Astrocyte (in vitro differentiated cells and primary cell): Measurements from ENCODE around the gene PPP1R3E. TPM values are rescaled to one million over a fixed set of nuclear protein-coding genes. Genes with fewer than 3 reads are reported as not detected.

Experiments used
- DNase-seq: peaks from one replicate; pipeline ENCODE4 v3.0.0-alpha.2; 2010; ENCODE audit warnings: low read depth
- FAIRE-seq: peaks from 2 replicates; lab custom pipeline; 2011; peaks lifted over from hg19 to GRCh38; lab: Jason Lieb, UNC
- H2AFZ ChIP-seq: 2 replicates; pipeline ENCODE4 v1.6.0; 2012; ENCODE audit warnings: low read depth, low read length, inconsistent platforms
- H3K27ac ChIP-seq: 2 replicates; pipeline ENCODE4 v1.5.1; 2011; ENCODE audit warnings: low read depth, low read length, inconsistent platforms
- H3K27me3 ChIP-seq: 2 replicates; pipeline ENCODE4 v1.6.0; 2011; ENCODE audit warnings: low read length, inconsistent platforms; ENCODE audit not compliant: insufficient read depth
- H3K36me3 ChIP-seq: 2 replicates; pipeline ENCODE4 v1.5.1; 2011; ENCODE audit warnings: low read length, inconsistent platforms; ENCODE audit not compliant: insufficient read depth
- H3K4me1 ChIP-seq: 2 replicates; pipeline ENCODE4 v1.5.1; 2011; ENCODE audit warnings: low read length, inconsistent platforms; ENCODE audit not compliant: insufficient read depth
- H3K4me2 ChIP-seq: 2 replicates; pipeline ENCODE4 v1.6.0; 2012; ENCODE audit warnings: low read length, inconsistent platforms
- H3K4me3 ChIP-seq: 2 replicates; pipeline ENCODE4 v1.5.1; 2011; ENCODE audit warnings: low read depth, mild to moderate bottlenecking, low read length, inconsistent platforms; ENCODE audit not compliant: insufficient read depth
- H3K79me2 ChIP-seq: 2 replicates; pipeline ENCODE4 v1.6.0; 2012; ENCODE audit warnings: mild to moderate bottlenecking, low read length, inconsistent platforms; ENCODE audit not compliant: insufficient read depth
- H3K9ac ChIP-seq: 2 replicates; pipeline ENCODE4 v1.6.0; 2012; ENCODE audit warnings: mild to moderate bottlenecking, low read length, inconsistent platforms
- H3K9me3 ChIP-seq: 2 replicates; pipeline ENCODE4 v1.5.1; 2012; ENCODE audit warnings: low read depth, mild to moderate bottlenecking, low read length, inconsistent platforms; ENCODE audit not compliant: insufficient read depth
- H4K20me1 ChIP-seq: 2 replicates; pipeline ENCODE4 v1.6.0; 2012; ENCODE audit warnings: low read length, inconsistent platforms; ENCODE audit not compliant: insufficient read depth
- H3K27ac Mint-ChIP-seq: one replicate; pipeline ENCODE4 v1.8.0; 2021; ENCODE audit warnings: mild to moderate bottlenecking, mixed read lengths; ENCODE audit not compliant: unreplicated experiment
- H3K27me3 Mint-ChIP-seq: one replicate; pipeline ENCODE4 v1.8.0; 2021; ENCODE audit warnings: low read depth, mixed read lengths; ENCODE audit not compliant: unreplicated experiment
- H3K36me3 Mint-ChIP-seq: one replicate; pipeline ENCODE4 v1.8.0; 2021; ENCODE audit warnings: low read depth, mixed read lengths; ENCODE audit not compliant: unreplicated experiment
- H3K4me1 Mint-ChIP-seq: one replicate; pipeline ENCODE4 v1.8.0; 2021; ENCODE audit warnings: low read depth, mixed read lengths; ENCODE audit not compliant: unreplicated experiment
- H3K4me3 Mint-ChIP-seq: one replicate; pipeline ENCODE4 v1.8.0; 2021; ENCODE audit warnings: mild to moderate bottlenecking, moderate library complexity, mixed read lengths; ENCODE audit not compliant: unreplicated experiment
- H3K9me3 Mint-ChIP-seq: one replicate; pipeline ENCODE4 v1.8.0; 2021; ENCODE audit warnings: mild to moderate bottlenecking, mixed read lengths; ENCODE audit not compliant: unreplicated experiment
- EZH2 ChIP-seq: IDR thresholded peaks from 2 replicates; pipeline ENCODE4 v1.6.1; 2012; ENCODE audit warnings: mild to moderate bottlenecking, low read length, inconsistent platforms; ENCODE audit not compliant: insufficient read depth
- total RNA-seq: library from RNA; stranded (reverse); gene quantifications from 2 replicates; pipeline ENCODE4 v1.2.1, GENCODE V29; 2021
- TF ChIP-seq, protein P1 (sequence below): IDR thresholded peaks from 2 replicates; pipeline ENCODE4 v1.5.1; 2011; ENCODE audit warnings: low read depth, mild to moderate bottlenecking, inconsistent platforms, low read length, moderate library complexity; ENCODE audit not compliant: insufficient read depth

PPP1R3E gene
- total RNA-seq, 1 donor from 2014 or later: 3.6 TPM

- H4K20me1 ChIP-seq: no peaks in the 10 kb centered on the region
- H3K9me3 Mint-ChIP-seq: peaks cover 4% of the 10 kb centered on the region
- no peak overlapping the region for H3K4me3 Mint-ChIP-seq
- H3K79me2 ChIP-seq: no peaks in the 10 kb centered on the region
- no peak for DNase-seq
- H3K36me3 Mint-ChIP-seq: no peaks in the 10 kb centered on the region
- H2AFZ ChIP-seq: no peak overlapping the region
- no peak overlapping the region for H3K4me2 ChIP-seq
- no peak for FAIRE-seq
- H3K4me3 ChIP-seq: no peak overlapping the region
- no peak overlapping the region for H3K27ac Mint-ChIP-seq
- H3K9me3 ChIP-seq: no peaks in the 10 kb centered on the region
- H3K4me1 Mint-ChIP-seq: peaks cover 12% of the 10 kb centered on the region
- no peak overlapping the region for H3K27ac ChIP-seq
- no peak overlapping the region for H3K9ac ChIP-seq
- H3K27me3 Mint-ChIP-seq: peaks cover 5% of the 10 kb centered on the region
- peaks cover 8% of the 10 kb centered on the region for H3K27me3 ChIP-seq
- TF ChIP-seq, protein P1, sequence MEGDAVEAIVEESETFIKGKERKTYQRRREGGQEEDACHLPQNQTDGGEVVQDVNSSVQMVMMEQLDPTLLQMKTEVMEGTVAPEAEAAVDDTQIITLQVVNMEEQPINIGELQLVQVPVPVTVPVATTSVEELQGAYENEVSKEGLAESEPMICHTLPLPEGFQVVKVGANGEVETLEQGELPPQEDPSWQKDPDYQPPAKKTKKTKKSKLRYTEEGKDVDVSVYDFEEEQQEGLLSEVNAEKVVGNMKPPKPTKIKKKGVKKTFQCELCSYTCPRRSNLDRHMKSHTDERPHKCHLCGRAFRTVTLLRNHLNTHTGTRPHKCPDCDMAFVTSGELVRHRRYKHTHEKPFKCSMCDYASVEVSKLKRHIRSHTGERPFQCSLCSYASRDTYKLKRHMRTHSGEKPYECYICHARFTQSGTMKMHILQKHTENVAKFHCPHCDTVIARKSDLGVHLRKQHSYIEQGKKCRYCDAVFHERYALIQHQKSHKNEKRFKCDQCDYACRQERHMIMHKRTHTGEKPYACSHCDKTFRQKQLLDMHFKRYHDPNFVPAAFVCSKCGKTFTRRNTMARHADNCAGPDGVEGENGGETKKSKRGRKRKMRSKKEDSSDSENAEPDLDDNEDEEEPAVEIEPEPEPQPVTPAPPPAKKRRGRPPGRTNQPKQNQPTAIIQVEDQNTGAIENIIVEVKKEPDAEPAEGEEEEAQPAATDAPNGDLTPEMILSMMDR: no peak
- TF ChIP-seq EZH2: no peak
- no peaks in the 10 kb centered on the region for H3K4me1 ChIP-seq
- H3K36me3 ChIP-seq: no peaks in the 10 kb centered on the region
Observed at GRCh38 chr14:23259426-23259825, 43.2 kb downstream of the PPP1R3E start.

DNA sequence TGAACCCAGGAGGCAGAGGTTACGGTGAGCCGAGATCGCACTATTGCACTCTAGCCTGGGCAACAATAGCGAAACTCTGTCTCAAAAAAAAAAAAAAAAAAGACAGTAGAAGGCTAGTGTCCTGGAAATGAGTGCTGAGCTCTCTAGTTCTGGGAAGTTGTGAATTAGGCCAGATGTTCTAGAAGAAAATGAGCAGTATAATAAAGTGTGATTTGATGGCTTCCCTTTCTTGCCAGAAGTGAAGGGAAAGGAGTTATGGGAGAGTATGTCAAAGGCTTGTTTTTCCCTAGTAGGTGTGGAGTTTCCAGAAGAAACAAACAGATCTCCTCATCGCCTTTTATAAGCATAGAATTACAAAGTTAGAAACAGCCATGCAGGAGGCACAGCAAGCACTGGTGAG, 44.4 kb downstream of the PPP1R3E start:
- Histone ChIP-seq H2AFZ (no peak overlapping the region), H3K4me2 (no peak overlapping the region), H3K9ac (no peak overlapping the region), H3K9me3 (no peaks in the 10 kb centered on the region), H3K79me2 (no peaks in the 10 kb centered on the region), H4K20me1 (no peaks in the 10 kb centered on the region), H3K36me3 (no peaks in the 10 kb centered on the region), H3K27me3 (peaks cover 6% of the 10 kb centered on the region), H3K4me3 (no peak overlapping the region), H3K4me1 (no peaks in the 10 kb centered on the region), H3K27ac (no peak overlapping the region)
- H3K9me3 Mint-ChIP-seq: peaks cover 4% of the 10 kb centered on the region
- FAIRE-seq (no peak), DNase-seq (no peak)
- H3K4me1 Mint-ChIP-seq: peaks cover 12% of the 10 kb centered on the region
- H3K36me3 Mint-ChIP-seq: no peaks in the 10 kb centered on the region
- H3K27ac Mint-ChIP-seq: no peak overlapping the region
- H3K27me3 Mint-ChIP-seq: peaks cover under 1% of the 10 kb centered on the region
- H3K4me3 Mint-ChIP-seq: no peak overlapping the region
- no peak for TF ChIP-seq EZH2
- TF ChIP-seq, protein P1: no peak

- FAIRE-seq (no peak), DNase-seq (no peak)
- no peaks in the 10 kb centered on the region for H4K20me1 ChIP-seq
- no peaks in the 10 kb centered on the region for H3K9me3 ChIP-seq
- peaks cover 3% of the 10 kb centered on the region for H3K27me3 ChIP-seq
- H2AFZ ChIP-seq: no peak overlapping the region
- H3K9ac ChIP-seq: no peak overlapping the region
- Mint-ChIP-seq H3K4me3 (no peak overlapping the region), H3K27me3 (peaks cover 3% of the 10 kb centered on the region), H3K27ac (no peak overlapping the region), H3K4me1 (no peaks in the 10 kb centered on the region), H3K9me3 (no peaks in the 10 kb centered on the region), H3K36me3 (no peaks in the 10 kb centered on the region)
- H3K4me3 ChIP-seq: no peak overlapping the region
- H3K4me2 ChIP-seq: no peak overlapping the region
- TF ChIP-seq, protein P1: no peak
- TF ChIP-seq EZH2: no peak
- H3K36me3 ChIP-seq: no peaks in the 10 kb centered on the region
- no peaks in the 10 kb centered on the region for H3K4me1 ChIP-seq
- no peak overlapping the region for H3K27ac ChIP-seq
- H3K79me2 ChIP-seq: no peaks in the 10 kb centered on the region
Observed at GRCh38 chr14:23252420-23253333, 50.0 kb downstream of the PPP1R3E start.
